ENCODE measurements around the gene IL15RA.

GRCh38 chr10:5956146-5956936, 21.0 kb downstream of the IL15RA start:
- TF ChIP-seq CTCF (IDR thresholded peaks at IDR 0.05), result no peak
- TF ChIP-seq POLR2AphosphoS5 (IDR thresholded peaks at IDR 0.05), result no peak
